SK-N-MC (cell line): ENCODE results near the gene ASRGL1.
A peak's percentile ranks its signal among the peaks of the same experiment; 100 is the strongest.

Experiments used
- DNase-seq: peaks from one replicate; pipeline ENCODE4 v3.0.0-alpha.2; 2011; ENCODE audit warnings: low read depth, low spot score
- H3K27ac ChIP-seq: fragments of 200-600 bp; sonication (generic); 2 replicates; pipeline ENCODE4 v1.5.1; 2016; ENCODE audit warnings: mixed run types
- H3K36me3 ChIP-seq: fragments of 200-600 bp; sonication (generic); 2 replicates; pipeline ENCODE4 v1.6.1; 2017; ENCODE audit warnings: antibody characterized with exemption, low read length, mixed read lengths; ENCODE audit not compliant: insufficient read depth
- H3K4me3 ChIP-seq: fragments of 200-600 bp; sonication (generic); 2 replicates; pipeline ENCODE4 v1.5.1; 2016
- H3K9ac ChIP-seq: fragments of 200-600 bp; sonication (generic); 2 replicates; pipeline ENCODE4 v1.8.0; 2017; ENCODE audit warnings: mixed run types, mixed read lengths; ENCODE audit not compliant: insufficient read length
- H3K9me3 ChIP-seq: fragments of 200-600 bp; sonication (generic); 2 replicates; pipeline ENCODE4 v1.6.1; 2017; ENCODE audit warnings: low read depth, mild to moderate bottlenecking, antibody characterized with exemption, low read length, moderate library complexity, mixed read lengths
- EZH2 ChIP-seq: fragments of 200-600 bp; sonication (generic); IDR thresholded peaks from one replicate; pipeline ENCODE4 v1.6.1; 2017; ENCODE audit warnings: antibody characterized with exemption
- FOXP2 ChIP-seq: optimal IDR thresholded peaks from 2 replicates; pipeline ENCODE3; 2011; ENCODE audit warnings: mild to moderate bottlenecking, moderate library complexity; ENCODE audit not compliant: insufficient read depth; ENCODE audit errors: extremely low read length, control extremely low read depth
- POLR2AphosphoS5 ChIP-seq: IDR thresholded peaks from 2 replicates; pipeline ENCODE4 v1.6.1; 2012; ENCODE audit warnings: mild to moderate bottlenecking, low read depth, low read length, borderline replicate concordance

ASRGL1 gene

DNA sequence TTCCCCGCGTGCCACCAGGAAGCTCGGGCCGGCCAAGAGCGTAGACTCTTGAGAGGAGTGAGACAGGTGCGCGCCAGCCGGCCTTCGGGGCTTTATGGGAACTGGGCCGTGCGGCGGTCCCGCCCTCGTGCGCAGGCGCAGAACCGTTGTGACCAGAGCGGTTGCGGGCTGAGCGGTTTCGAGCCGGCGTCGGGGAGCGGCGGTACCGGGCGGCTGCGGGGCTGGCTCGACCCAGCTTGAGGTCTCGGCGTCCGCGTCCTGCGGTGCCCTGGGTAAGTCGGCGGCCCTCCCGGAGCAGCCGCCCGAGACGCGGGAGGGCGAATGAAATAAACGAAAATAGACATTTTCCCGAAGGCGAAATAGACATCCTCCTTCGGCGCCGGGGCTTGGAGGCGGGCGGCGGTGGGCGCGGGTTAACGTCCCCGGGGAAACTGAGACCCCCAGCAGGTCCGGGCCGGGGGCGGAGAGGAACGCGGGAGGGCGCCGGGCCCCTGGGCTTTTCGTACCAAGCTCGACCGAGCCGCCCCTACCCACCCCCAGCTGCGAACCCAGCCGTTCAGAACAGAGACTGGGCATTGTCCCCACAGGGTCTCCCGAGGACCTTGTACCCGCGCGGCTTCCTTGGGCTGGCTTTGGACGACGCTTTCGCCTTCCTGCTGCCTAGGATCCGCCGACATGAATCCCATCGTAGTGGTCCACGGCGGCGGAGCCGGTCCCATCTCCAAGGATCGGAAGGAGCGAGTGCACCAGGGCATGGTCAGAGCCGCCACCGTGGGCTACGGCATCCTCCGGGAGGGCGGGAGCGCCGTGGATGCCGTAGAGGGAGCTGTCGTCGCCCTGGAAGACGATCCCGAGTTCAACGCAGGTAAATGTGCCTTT is at the start of gene ASRGL1:
TSS of gene ASRGL1 (plus strand) at position 146 of the 879 bp plus-strand sequence. CDS start at position 676, 530 bp downstream.
- no peak within 1 kb of the TSS for H3K27ac ChIP-seq
- H3K36me3 ChIP-seq, result no peaks in the 10 kb centered on the region
- TF ChIP-seq FOXP2, result no peak
- TF ChIP-seq POLR2AphosphoS5, result peak; percentile 87
- no peak for TF ChIP-seq EZH2
- H3K4me3 ChIP-seq, result peak within 1 kb of the TSS; percentile 90
- no peak for DNase-seq
- no peaks in the 10 kb centered on the region for H3K9me3 ChIP-seq
- H3K9ac ChIP-seq, result peak within 1 kb of the TSS; percentile 78

DNA sequence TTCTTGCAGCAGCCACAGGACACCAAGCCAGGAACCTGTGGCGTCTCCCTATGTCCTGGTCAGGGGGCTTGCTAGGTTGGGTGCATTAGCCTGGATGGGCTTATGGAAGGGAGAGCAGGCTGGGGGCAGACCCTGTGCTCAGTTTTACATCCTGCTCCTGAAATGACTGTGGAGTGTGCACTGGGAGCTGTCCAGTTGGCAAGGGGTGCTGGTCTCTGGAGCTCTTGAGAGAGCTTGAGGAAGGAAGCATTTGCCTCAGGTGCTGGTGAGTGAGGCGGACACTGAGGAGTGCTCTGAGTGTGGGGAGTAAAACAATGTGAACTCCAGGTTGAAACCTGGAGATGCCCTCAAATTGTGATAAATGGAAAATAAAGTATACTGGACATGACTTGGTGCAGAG is 41.7 kb upstream of the ASRGL1 start:
- no peaks in the 10 kb centered on the region for H3K36me3 ChIP-seq
- no peaks in the 10 kb centered on the region for H3K9me3 ChIP-seq
- no peak overlapping the region for H3K27ac ChIP-seq
- no peak for DNase-seq
- H3K4me3 ChIP-seq, result no peak overlapping the region
- TF ChIP-seq EZH2 (no peak), POLR2AphosphoS5 (no peak), FOXP2 (no peak)
- no peak overlapping the region for H3K9ac ChIP-seq

DNA sequence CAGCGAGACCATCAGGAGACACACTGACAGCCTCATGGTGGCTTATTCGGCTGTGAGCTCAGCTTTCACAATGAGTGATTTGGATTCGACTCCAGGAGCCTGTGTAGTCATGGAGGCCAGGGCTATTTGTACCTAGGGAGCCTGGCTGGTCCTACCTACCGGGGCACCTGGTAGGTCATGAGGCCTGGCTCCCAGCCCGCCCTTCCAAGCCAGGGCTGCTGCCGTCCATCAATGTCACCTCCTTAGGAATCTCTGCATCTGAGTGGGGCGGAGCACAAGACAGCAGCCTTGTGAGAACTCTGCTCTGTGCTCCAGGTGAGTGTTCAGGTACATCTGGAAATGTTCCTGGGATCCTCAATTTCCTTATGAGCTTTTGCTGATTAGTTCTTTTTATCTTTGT is 38.3 kb upstream of the ASRGL1 start, which contains the start of gene SCGB1D4:
TSS of gene SCGB1D4 (minus strand) at position 101 of the 400 bp plus-strand sequence. CDS start at position 36, 65 bp downstream.
- Histone ChIP-seq H3K9ac (no peak within 1 kb of the TSS), H3K27ac (no peak within 1 kb of the TSS), H3K9me3 (no peaks in the 10 kb centered on the region), H3K36me3 (no peaks in the 10 kb centered on the region), H3K4me3 (no peak within 1 kb of the TSS)
- DNase-seq, result no peak
- TF ChIP-seq POLR2AphosphoS5, result no peak
- no peak for TF ChIP-seq EZH2
- no peak for TF ChIP-seq FOXP2

DNA sequence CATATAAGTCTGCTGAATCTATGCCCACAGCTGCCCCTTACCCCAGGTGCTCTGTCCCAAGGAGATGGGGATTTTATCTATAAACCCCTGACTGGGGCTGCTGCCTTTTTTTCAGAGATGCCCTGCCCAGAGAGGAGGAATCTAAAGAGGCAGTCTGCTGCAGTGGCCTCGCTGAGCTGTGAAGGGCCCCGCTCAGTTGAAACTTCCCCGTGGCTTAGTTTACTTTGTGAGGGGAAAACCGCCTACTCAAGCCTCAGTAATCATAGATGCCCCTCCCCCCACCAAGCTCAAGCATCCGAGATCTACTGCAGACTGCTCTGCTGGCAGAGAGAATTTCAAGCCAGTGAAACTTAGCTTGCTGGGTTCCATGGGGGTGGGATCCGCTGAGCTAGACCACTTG is 31.0 kb upstream of the ASRGL1 start:
- H3K27ac ChIP-seq, result no peak overlapping the region
- H3K9ac ChIP-seq, result no peak overlapping the region
- no peaks in the 10 kb centered on the region for H3K9me3 ChIP-seq
- H3K36me3 ChIP-seq, result no peaks in the 10 kb centered on the region
- no peak for DNase-seq
- TF ChIP-seq EZH2 (no peak), FOXP2 (no peak), POLR2AphosphoS5 (no peak)
- H3K4me3 ChIP-seq, result no peak overlapping the region

DNA sequence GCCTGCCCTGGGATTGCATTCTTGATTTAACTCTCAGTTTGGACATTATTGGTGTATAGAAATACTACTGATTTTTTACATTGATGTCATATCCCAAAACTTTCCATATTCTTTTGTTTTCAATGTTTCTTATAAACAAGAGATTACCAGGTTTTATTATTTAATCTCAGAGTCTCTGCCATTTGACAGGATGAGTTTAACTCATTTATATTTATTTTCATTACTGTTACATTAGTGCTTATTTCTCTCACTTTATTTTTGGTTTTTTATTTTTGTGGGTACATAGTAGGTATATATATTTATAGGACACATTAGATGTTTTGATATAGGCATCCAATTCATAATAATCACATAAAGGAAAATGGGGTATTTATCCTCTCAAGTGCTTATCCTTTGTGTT is 29.3 kb upstream of the ASRGL1 start:
- DNase-seq, result no peak
- Histone ChIP-seq H3K9ac (no peak overlapping the region), H3K4me3 (no peak overlapping the region), H3K36me3 (no peaks in the 10 kb centered on the region), H3K9me3 (no peaks in the 10 kb centered on the region), H3K27ac (no peak overlapping the region)
- no peak for TF ChIP-seq POLR2AphosphoS5
- TF ChIP-seq FOXP2, result no peak

DNA sequence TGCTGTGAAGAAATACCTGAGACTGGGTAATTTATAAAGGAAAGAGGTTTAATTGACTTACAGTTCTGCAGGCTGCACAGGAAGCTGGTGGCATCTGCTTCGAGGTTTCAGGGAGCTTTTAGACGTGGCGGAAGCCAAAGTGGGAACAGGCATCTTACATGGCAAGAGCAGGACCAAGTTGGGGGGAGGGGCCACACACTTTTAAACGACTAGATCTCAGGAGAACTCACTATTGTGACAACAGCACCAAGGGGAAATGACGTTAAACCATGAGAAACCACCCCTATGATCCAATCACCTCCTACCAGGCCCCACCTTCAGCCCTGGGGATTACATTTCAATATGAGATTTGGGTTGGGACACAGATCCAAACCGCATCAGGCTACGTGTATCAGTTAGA is 27.3 kb upstream of the ASRGL1 start:
- no peaks in the 10 kb centered on the region for H3K9me3 ChIP-seq
- no peak overlapping the region for H3K4me3 ChIP-seq
- no peaks in the 10 kb centered on the region for H3K36me3 ChIP-seq
- no peak overlapping the region for H3K27ac ChIP-seq
- DNase-seq, result no peak
- no peak overlapping the region for H3K9ac ChIP-seq
- TF ChIP-seq EZH2 (no peak), POLR2AphosphoS5 (no peak), FOXP2 (no peak)

DNA sequence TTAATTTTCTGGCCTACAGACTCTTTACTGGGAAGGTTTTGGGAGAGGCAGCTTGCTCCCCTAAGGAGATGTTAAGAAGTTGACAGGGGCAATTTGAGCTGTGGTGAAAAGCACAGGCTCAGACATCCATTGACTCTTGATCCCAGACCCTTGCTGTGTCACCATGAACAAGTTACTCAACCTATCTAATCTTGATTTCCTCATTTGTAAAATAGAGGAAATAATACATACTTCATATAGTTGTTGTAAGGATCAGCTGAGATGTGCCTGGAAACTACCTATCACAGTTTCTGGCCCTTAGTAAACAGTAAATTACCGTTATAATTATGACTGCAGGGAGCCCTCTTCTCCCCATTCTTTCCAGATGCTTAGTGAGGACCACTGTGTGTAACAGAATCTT is 21.8 kb upstream of the ASRGL1 start:
- Histone ChIP-seq H3K9ac (no peak overlapping the region), H3K9me3 (no peaks in the 10 kb centered on the region), H3K27ac (no peak overlapping the region), H3K36me3 (no peaks in the 10 kb centered on the region), H3K4me3 (no peak overlapping the region)
- DNase-seq, result no peak
- TF ChIP-seq POLR2AphosphoS5, result no peak
- TF ChIP-seq EZH2, result no peak
- TF ChIP-seq FOXP2, result no peak

DNA sequence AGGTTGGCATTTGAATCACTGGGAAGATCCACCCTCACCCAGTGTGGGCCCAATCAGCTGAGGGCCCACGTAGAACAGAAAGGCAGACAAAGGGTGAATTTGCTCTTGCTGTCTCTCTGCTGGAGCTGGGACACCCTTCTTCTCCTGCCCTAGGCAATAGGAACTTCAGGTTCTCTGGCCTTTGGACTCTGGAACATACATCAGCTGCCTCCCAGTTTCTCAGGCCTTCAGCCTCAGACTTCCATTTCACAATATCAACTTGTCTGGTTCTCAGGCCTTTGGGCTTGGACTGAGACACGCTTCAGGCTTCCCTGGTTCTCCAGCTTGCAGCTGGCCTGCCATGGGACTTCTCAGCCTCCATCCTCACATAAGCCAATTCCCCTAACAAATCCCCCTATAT is 14.7 kb upstream of the ASRGL1 start:
- no peaks in the 10 kb centered on the region for H3K9me3 ChIP-seq
- no peak for TF ChIP-seq POLR2AphosphoS5
- TF ChIP-seq EZH2, result no peak
- TF ChIP-seq FOXP2, result no peak
- DNase-seq, result no peak
- no peak overlapping the region for H3K9ac ChIP-seq
- H3K4me3 ChIP-seq, result no peak overlapping the region
- H3K27ac ChIP-seq, result no peak overlapping the region
- no peaks in the 10 kb centered on the region for H3K36me3 ChIP-seq
